ENCODE results near the gene POU2AF2.
"Not testable (repeated sequence)": the region's sequence is repeated elsewhere in the genome, so short reads cannot be mapped to it uniquely, and the experiment has no call there.

POU2AF2 gene

GRCh38 chr11:111253630-111254029 lies 8.1 kb downstream of the POU2AF2 start:
- 90 to 91% methylated on average over 5 of the region's 5 CpGs for WGBS, 2 experiments
- Histone ChIP-seq H3K4me1 (ENCODE audit: control insufficient read depth, insufficient read depth, low read length) (no peaks in the 10 kb centered on the region), H3K9me3 (ENCODE audit: control insufficient read depth, low read length) (no peaks in the 10 kb centered on the region)

GRCh38 chr11:111258046-111258445 lies 12.5 kb downstream of the POU2AF2 start:
- Histone ChIP-seq H3K4me1 (ENCODE audit: control insufficient read depth, insufficient read depth, low read length) (no peaks in the 10 kb centered on the region), H3K27ac (ENCODE audit: insufficient read depth, low read depth, low read length, poor library complexity, severe bottlenecking) (no peak overlapping the region), H3K27me3 (ENCODE audit: control insufficient read depth, insufficient read depth, low read length, poor library complexity, severe bottlenecking) (no peaks in the 10 kb centered on the region), H3K36me3 (ENCODE audit: control insufficient read depth, insufficient read depth, low read length) (no peaks in the 10 kb centered on the region), H3K9me3 (ENCODE audit: control insufficient read depth, low read length) (no peaks in the 10 kb centered on the region), H3K4me3 (ENCODE audit: insufficient read depth, low read depth, low read length) (no peak overlapping the region)
- 93 to 99% methylated on average over 3 to 4 of the region's 4 CpGs for WGBS, 2 experiments

More at GRCh38 chr11:111253630-111254029, 8.1 kb downstream of the POU2AF2 start:
- Histone ChIP-seq H3K27me3 (ENCODE audit: control insufficient read depth, insufficient read depth, low read length, poor library complexity, severe bottlenecking) (no peaks in the 10 kb centered on the region), H3K4me3 (ENCODE audit: insufficient read depth, low read depth, low read length) (no peak overlapping the region), H3K27ac (ENCODE audit: insufficient read depth, low read depth, low read length, poor library complexity, severe bottlenecking) (no peak overlapping the region), H3K36me3 (ENCODE audit: control insufficient read depth, insufficient read depth, low read length) (no peaks in the 10 kb centered on the region)

- Histone ChIP-seq H3K27me3 (ENCODE audit: control insufficient read depth, insufficient read depth, low read length, poor library complexity, severe bottlenecking) (no peaks in the 10 kb centered on the region), H3K27ac (ENCODE audit: insufficient read depth, low read depth, low read length, poor library complexity, severe bottlenecking) (no peak overlapping the region), H3K9me3 (ENCODE audit: control insufficient read depth, low read length) (no peaks in the 10 kb centered on the region), H3K36me3 (ENCODE audit: control insufficient read depth, insufficient read depth, low read length) (no peaks in the 10 kb centered on the region), H3K4me1 (ENCODE audit: control insufficient read depth, insufficient read depth, low read length) (no peaks in the 10 kb centered on the region), H3K4me3 (ENCODE audit: insufficient read depth, low read depth, low read length) (no peak overlapping the region)
- 92 to 96% methylated on average over 4 of the region's 4 CpGs for whole genome bisulfite sequencing, 2 experiments
Observed at GRCh38 chr11:111259896-111260295, 14.4 kb downstream of the POU2AF2 start.

- no peaks in the 10 kb centered on the region for H3K9me3 ChIP-seq (ENCODE audit: control insufficient read depth, low read length)
- no peaks in the 10 kb centered on the region for H3K36me3 ChIP-seq (ENCODE audit: control insufficient read depth, insufficient read depth, low read length)
- 94 to 95% methylated on average over 4 of the region's 4 CpGs for WGBS, 2 experiments
- no peaks in the 10 kb centered on the region for H3K4me1 ChIP-seq (ENCODE audit: control insufficient read depth, insufficient read depth, low read length)
- H3K4me3 ChIP-seq (ENCODE audit: insufficient read depth, low read depth, low read length) = no peak overlapping the region
- H3K27me3 ChIP-seq (ENCODE audit: control insufficient read depth, insufficient read depth, low read length, poor library complexity, severe bottlenecking) = no peaks in the 10 kb centered on the region
- H3K27ac ChIP-seq (ENCODE audit: insufficient read depth, low read depth, low read length, poor library complexity, severe bottlenecking) = no peak overlapping the region
Observed at GRCh38 chr11:111260811-111261210, 15.3 kb downstream of the POU2AF2 start.

- Histone ChIP-seq H3K4me1 (ENCODE audit: control insufficient read depth, insufficient read depth, low read length) (no peaks in the 10 kb centered on the region), H3K36me3 (ENCODE audit: control insufficient read depth, insufficient read depth, low read length) (no peaks in the 10 kb centered on the region), H3K9me3 (ENCODE audit: control insufficient read depth, low read length) (no peaks in the 10 kb centered on the region), H3K27me3 (ENCODE audit: control insufficient read depth, insufficient read depth, low read length, poor library complexity, severe bottlenecking) (no peaks in the 10 kb centered on the region), H3K27ac (ENCODE audit: insufficient read depth, low read depth, low read length, poor library complexity, severe bottlenecking) (no peak overlapping the region), H3K4me3 (ENCODE audit: insufficient read depth, low read depth, low read length) (no peak overlapping the region)
- 89 to 94% methylated on average over 1 of the region's 1 CpG for WGBS, 2 experiments
Observed at GRCh38 chr11:111264646-111265045, 19.1 kb downstream of the POU2AF2 start.

GRCh38 chr11:111265421-111265820 lies 19.9 kb downstream of the POU2AF2 start:
- no peaks in the 10 kb centered on the region for H3K36me3 ChIP-seq (ENCODE audit: control insufficient read depth, insufficient read depth, low read length)
- H3K27me3 ChIP-seq (ENCODE audit: control insufficient read depth, insufficient read depth, low read length, poor library complexity, severe bottlenecking) = no peaks in the 10 kb centered on the region
- no peak overlapping the region for H3K4me3 ChIP-seq (ENCODE audit: insufficient read depth, low read depth, low read length)
- no peaks in the 10 kb centered on the region for H3K4me1 ChIP-seq (ENCODE audit: control insufficient read depth, insufficient read depth, low read length)
- 90 to 96% methylated on average over 2 of the region's 2 CpGs for WGBS, 2 experiments
- no peak overlapping the region for H3K27ac ChIP-seq (ENCODE audit: insufficient read depth, low read depth, low read length, poor library complexity, severe bottlenecking)
- H3K9me3 ChIP-seq (ENCODE audit: control insufficient read depth, low read length) = no peaks in the 10 kb centered on the region

GRCh38 chr11:111268303-111268702 lies 22.8 kb downstream of the POU2AF2 start:
- not testable (repeated sequence) for H3K27ac ChIP-seq (ENCODE audit: insufficient read depth, low read depth, low read length, poor library complexity, severe bottlenecking); H3K27me3 ChIP-seq (ENCODE audit: control insufficient read depth, insufficient read depth, low read length, poor library complexity, severe bottlenecking); H3K36me3 ChIP-seq (ENCODE audit: control insufficient read depth, insufficient read depth, low read length); H3K4me1 ChIP-seq (ENCODE audit: control insufficient read depth, insufficient read depth, low read length); H3K4me3 ChIP-seq (ENCODE audit: insufficient read depth, low read depth, low read length); H3K9me3 ChIP-seq (ENCODE audit: control insufficient read depth, low read length)
- WGBS, 2 experiments = 60 to 77% methylated on average over 3 to 4 of the region's 4 CpGs

- Histone ChIP-seq H3K9me3 (ENCODE audit: control insufficient read depth, low read length) (no peaks in the 10 kb centered on the region), H3K36me3 (ENCODE audit: control insufficient read depth, insufficient read depth, low read length) (no peaks in the 10 kb centered on the region), H3K27me3 (ENCODE audit: control insufficient read depth, insufficient read depth, low read length, poor library complexity, severe bottlenecking) (no peaks in the 10 kb centered on the region), H3K4me1 (ENCODE audit: control insufficient read depth, insufficient read depth, low read length) (no peaks in the 10 kb centered on the region), H3K4me3 (ENCODE audit: insufficient read depth, low read depth, low read length) (no peak overlapping the region), H3K27ac (ENCODE audit: insufficient read depth, low read depth, low read length, poor library complexity, severe bottlenecking) (no peak overlapping the region)
- 70 to 86% methylated on average over 5 of the region's 5 CpGs for WGBS, 2 experiments
Observed at GRCh38 chr11:111269146-111269868, 23.8 kb downstream of the POU2AF2 start.

- H3K4me3 ChIP-seq (ENCODE audit: insufficient read depth, low read depth, low read length) = no peak overlapping the region
- H3K36me3 ChIP-seq (ENCODE audit: control insufficient read depth, insufficient read depth, low read length) = no peaks in the 10 kb centered on the region
- no peaks in the 10 kb centered on the region for H3K4me1 ChIP-seq (ENCODE audit: control insufficient read depth, insufficient read depth, low read length)
- no peaks in the 10 kb centered on the region for H3K27me3 ChIP-seq (ENCODE audit: control insufficient read depth, insufficient read depth, low read length, poor library complexity, severe bottlenecking)
- WGBS, 2 experiments = 95 to 97% methylated on average over 3 of the region's 3 CpGs
- H3K9me3 ChIP-seq (ENCODE audit: control insufficient read depth, low read length) = no peaks in the 10 kb centered on the region
- no peak overlapping the region for H3K27ac ChIP-seq (ENCODE audit: insufficient read depth, low read depth, low read length, poor library complexity, severe bottlenecking)
Observed at GRCh38 chr11:111272420-111272819, 26.9 kb downstream of the POU2AF2 start.

- Histone ChIP-seq H3K36me3 (ENCODE audit: control insufficient read depth, insufficient read depth, low read length) (no peaks in the 10 kb centered on the region), H3K4me1 (ENCODE audit: control insufficient read depth, insufficient read depth, low read length) (no peaks in the 10 kb centered on the region), H3K27me3 (ENCODE audit: control insufficient read depth, insufficient read depth, low read length, poor library complexity, severe bottlenecking) (no peaks in the 10 kb centered on the region), H3K9me3 (ENCODE audit: control insufficient read depth, low read length) (no peaks in the 10 kb centered on the region), H3K27ac (ENCODE audit: insufficient read depth, low read depth, low read length, poor library complexity, severe bottlenecking) (no peak overlapping the region), H3K4me3 (ENCODE audit: insufficient read depth, low read depth, low read length) (no peak overlapping the region)
- 90 to 91% methylated on average over 3 of the region's 3 CpGs for WGBS, 2 experiments
Observed at GRCh38 chr11:111282562-111283075, 37.1 kb downstream of the POU2AF2 start.

Measured in ectodermal cell (in vitro differentiated cells).